HepG2 (cell line): ENCODE results near the gene TNRC18. TPM values are rescaled to one million over a fixed set of nuclear protein-coding genes. Genes with fewer than 3 reads are reported as not detected.

ENCODE experiments used
- DBP ChIP-seq: sonication (generic); formaldehyde crosslinking; IDR thresholded peaks from 2 replicates; pipeline ENCODE4 v1.4.0; 2020; ENCODE audit warnings: missing genetic modification reagents; ENCODE audit errors: not compliant biosample characterization
- DMTF1 ChIP-seq: sonication (generic); formaldehyde crosslinking; IDR thresholded peaks from 2 replicates; pipeline ENCODE4 v1.4.0; 2020; ENCODE audit warnings: mild to moderate bottlenecking, missing genetic modification reagents
- HMGXB4 ChIP-seq, 2 experiments: sonication (generic) in 1 of 2; formaldehyde crosslinking in 1 of 2; IDR thresholded peaks; 2 replicates each; pipeline versions ENCODE4 v1.4.0 to v1.6.1; 2018 to 2020; ENCODE audit warnings: missing genetic modification reagents in 2 of 2, borderline replicate concordance in 1 of 2, low read depth in 1 of 2, mild to moderate bottlenecking in 1 of 2, missing biosample characterization in 1 of 2
- IRF1 ChIP-seq: sonication (generic); formaldehyde crosslinking; IDR thresholded peaks from 2 replicates; pipeline ENCODE4 v1.4.0; 2020; ENCODE audit warnings: low read depth, mild to moderate bottlenecking, missing genetic modification reagents
- KDM5B ChIP-seq: sonication (generic); formaldehyde crosslinking; IDR thresholded peaks from 2 replicates; pipeline ENCODE4 v1.4.0; 2020; ENCODE audit warnings: missing genetic modification reagents, mild to moderate bottlenecking, borderline replicate concordance
- MED1 ChIP-seq: sonication (generic); formaldehyde crosslinking; IDR thresholded peaks from 2 replicates; pipeline ENCODE4 v1.4.0; 2020; ENCODE audit warnings: missing genetic modification reagents
- NCOA5 ChIP-seq: sonication (generic); formaldehyde crosslinking; IDR thresholded peaks from 2 replicates; pipeline ENCODE4 v1.4.0; 2020; ENCODE audit warnings: missing genetic modification reagents
- PRMT3 ChIP-seq: sonication (generic); formaldehyde crosslinking; IDR thresholded peaks from 2 replicates; pipeline ENCODE4 v1.8.1; 2022; ENCODE audit warnings: low read depth, mild to moderate bottlenecking, moderate library complexity, missing genetic modification reagents, borderline replicate concordance
- RNF2 ChIP-seq: fragments of 450-650 bp; conservative IDR thresholded peaks from 2 replicates; pipeline ENCODE4 v1.6.1; 2016; ENCODE audit warnings: low read depth
- RXRB ChIP-seq: IDR thresholded peaks from 2 replicates; pipeline ENCODE4 v1.6.1; 2016; ENCODE audit warnings: borderline replicate concordance, missing genetic modification reagents, missing compliant biosample characterization
- SP1 ChIP-seq, 2 experiments: fragments of 450-650 bp in 1 of 2; sonication (generic) in 1 of 2; formaldehyde crosslinking in 1 of 2; IDR thresholded peaks; 2 replicates each; pipeline versions ENCODE4 v1.4.0 to v1.6.1; 2016 to 2020; ENCODE audit warnings: missing genetic modification reagents in 1 of 2
- ZBTB37 ChIP-seq: sonication (generic); formaldehyde crosslinking; IDR thresholded peaks from 2 replicates; pipeline ENCODE4 v1.4.0; 2020; ENCODE audit warnings: mild to moderate bottlenecking, missing genetic modification reagents
- ZFP36L1 ChIP-seq: sonication (generic); formaldehyde crosslinking; IDR thresholded peaks from 2 replicates; pipeline ENCODE4 v1.8.0; 2022; ENCODE audit warnings: mild to moderate bottlenecking, missing genetic modification reagents, moderate library complexity
- ZMAT3 ChIP-seq: sonication (generic); formaldehyde crosslinking; conservative IDR thresholded peaks from 2 replicates; pipeline ENCODE4 v1.7.0; 2021; ENCODE audit warnings: missing genetic modification reagents
- ZNF274 ChIP-seq: sonication (generic); formaldehyde crosslinking; IDR thresholded peaks from 2 replicates; pipeline ENCODE4 v1.5.1; 2020; ENCODE audit warnings: mild to moderate bottlenecking, missing genetic modification reagents
- ZNF280B ChIP-seq: sonication (generic); formaldehyde crosslinking; IDR thresholded peaks from 2 replicates; pipeline ENCODE4 v1.5.0; 2020; ENCODE audit warnings: missing genetic modification reagents, mild to moderate bottlenecking, borderline replicate concordance
- ZNF331 ChIP-seq: sonication (generic); formaldehyde crosslinking; IDR thresholded peaks from 2 replicates; pipeline ENCODE4 v1.4.0; 2020; ENCODE audit warnings: missing genetic modification reagents
- ZNF468 ChIP-seq: sonication (generic); formaldehyde crosslinking; IDR thresholded peaks from 2 replicates; pipeline ENCODE4 v1.8.0; 2022; ENCODE audit warnings: mild to moderate bottlenecking, moderate library complexity, missing genetic modification reagents
- ZNF766 ChIP-seq: sonication (generic); formaldehyde crosslinking; IDR thresholded peaks from 2 replicates; pipeline ENCODE4 v1.5.0; 2020; ENCODE audit warnings: missing genetic modification reagents, borderline replicate concordance
- polyA plus RNA-seq, 8 experiments: library from polyadenylated mRNA; depleted of rRNA in 3 of 8; stranded (reverse) in 7 of 8; unstranded in 1 of 8; fragments of >200 nt; fragmentation: Illumina TruSeq in 4 of 8; extraction: Trizol in 4 of 8; gene quantifications; 2 replicates each; pipeline versions ENCODE4 v1.2.1 to v1.2.3, GENCODE V29; 2011 to 2016; ENCODE audit warnings: low read depth in 4 of 8, missing spikeins in 1 of 8, mixed read lengths in 1 of 8; ENCODE audit not compliant: insufficient read depth in 1 of 8
- total RNA-seq, 5 experiments: library from RNA; depleted of rRNA; stranded (reverse); fragments of >200 nt; fragmentation: Illumina TruSeq; extraction: Trizol; gene quantifications; 2 replicates each; pipeline ENCODE4 v1.2.3, GENCODE V29; 2016; ENCODE audit warnings: low read depth in 1 of 5

Gene TNRC18
- total and polyA plus RNA-seq, 2 of the 13 experiments (the other 11 are each of a cell fraction or from before 2014, with no cell fraction given): 11.7 to 17.4 TPM

GRCh38 chr7:5423976-5424748 lies 528 bp upstream of the TNRC18 start (continued):
- TF ChIP-seq SP1 (IDR thresholded peaks at IDR 0.05) (no peak), SP1 (CRISPR knock-in tag; IDR thresholded peaks at IDR 0.05) (0 out of 2 replicates have a peak, but pooled peaks have one; percentile 27), ZNF280B (CRISPR knock-in tag) (0 out of 2 replicates have a peak, but pooled peaks have one; percentile 20), RNF2 (no peak), ZNF468 (CRISPR knock-in tag) (no peak), RXRB (CRISPR knock-in tag) (peak; percentile 31), KDM5B (0 out of 2 replicates have a peak, but pooled peaks have one; percentile 6), HMGXB4 (CRISPR knock-in tag; IDR thresholded peaks at IDR 0.05; ENCODE audit: borderline replicate concordance in 1 of 2, low read depth in 1 of 2) (0 out of 4 replicates have a peak, but pooled peaks of 1 of the 2 experiments have one; percentile 21), NCOA5 (CRISPR knock-in tag) (no peak), ZFP36L1 (CRISPR knock-in tag) (no peak), ZNF331 (CRISPR knock-in tag) (0 out of 2 replicates have a peak, but pooled peaks have one; percentile 7), DBP (CRISPR knock-in tag) (no peak), ZBTB37 (no peak), ZNF274 (CRISPR knock-in tag) (no peak), MED1 (CRISPR knock-in tag) (peak; percentile 39; the same call in 1 of the 2 replicates), ZMAT3 (CRISPR knock-in tag) (no peak), PRMT3 (CRISPR knock-in tag) (no peak), DMTF1 (no peak), ZNF766 (CRISPR knock-in tag) (no peak), IRF1 (CRISPR knock-in tag) (no peak)
